ENCODE results near the gene SETX.

SETX gene

DNA sequence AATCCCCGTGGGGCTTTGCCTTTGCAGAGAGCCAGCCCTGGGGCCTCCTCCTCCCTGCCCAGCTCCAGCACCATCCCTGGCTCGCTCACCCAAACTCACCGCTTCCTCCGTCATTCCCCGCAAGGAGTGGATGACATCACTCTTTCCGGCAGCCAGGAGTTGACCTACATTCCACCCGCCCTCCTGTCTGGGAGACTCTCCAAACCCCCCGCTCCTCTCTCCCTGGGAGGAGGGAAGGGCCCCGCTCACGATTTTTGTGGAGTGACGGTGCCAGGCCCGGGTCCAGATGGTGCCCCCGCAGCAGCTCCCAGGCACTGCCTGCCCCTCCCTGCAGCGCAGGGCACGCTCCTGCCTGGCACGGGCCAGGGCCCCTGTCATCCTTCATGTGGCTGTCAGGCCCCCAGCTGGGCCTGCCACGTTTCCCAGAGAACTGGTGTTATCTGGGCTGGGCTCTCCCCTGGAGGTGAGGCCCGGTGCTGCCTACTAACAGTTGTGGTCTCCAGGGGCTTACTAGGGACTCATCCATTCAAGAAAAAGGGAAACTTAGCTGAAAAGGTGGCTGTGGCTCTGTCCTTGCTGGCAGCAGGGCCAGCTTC lies 140.7 kb downstream of the SETX start:
- peak; percentile 76 to 78 for DNase-seq (ENCODE audit: low read depth in 2 of 2)

DNA sequence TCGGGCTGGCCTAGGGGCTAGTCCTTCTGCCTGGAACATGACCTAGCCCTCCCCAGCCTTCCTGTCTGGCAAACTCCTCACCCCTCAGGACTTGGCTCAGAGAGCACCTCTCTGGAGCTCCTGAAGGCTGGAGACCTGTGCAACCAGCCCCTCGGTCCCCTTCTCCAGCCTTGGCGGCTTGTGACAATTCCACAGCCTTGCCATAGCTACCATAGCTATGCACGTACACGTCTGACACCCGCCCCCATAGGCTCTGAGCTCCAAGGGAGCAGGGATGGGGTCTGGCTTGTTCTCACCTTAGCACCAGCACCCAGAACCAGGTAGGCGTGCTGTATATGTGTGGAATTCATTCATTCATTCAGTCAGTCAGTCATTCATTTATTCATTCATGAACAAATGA lies 143.2 kb downstream of the SETX start:
- no peak for DNase-seq (ENCODE audit: low read depth in 2 of 2)

Measured in fibroblast of skin of left quadriceps (primary cell).